NCI-H345 treated with DMSO at 0.1 percent for 48 hours (cell line): ENCODE measurements around the gene CYP2U1.
"Not testable (repeated sequence)": the region's sequence is repeated elsewhere in the genome, so short reads cannot be mapped to it uniquely, and the experiment has no call there.

Source experiments
- DNase-seq: peaks from one replicate; lab custom pipeline; 2025; ENCODE audit not compliant: unreplicated experiment; lab: John Stamatoyannopoulos, UW

The CYP2U1 gene

GRCh38 chr4:107917500-107917899, 13.8 kb upstream of the CYP2U1 start:
- DNase-seq = no peak

- DNase-seq = no peak
Measured at GRCh38 chr4:107922486-107923473, 8.6 kb upstream of the CYP2U1 start.

GRCh38 chr4:107925713-107926112, 5.6 kb upstream of the CYP2U1 start:
- DNase-seq = not testable (repeated sequence)

- not testable (repeated sequence) for DNase-seq
Measured at GRCh38 chr4:107926875-107927274, 4.5 kb upstream of the CYP2U1 start.

- no peak for DNase-seq
Measured at GRCh38 chr4:107931775-107932321, 499 bp downstream of the CYP2U1 start.

- no peak for DNase-seq
Measured at GRCh38 chr4:107935246-107935645, 3.9 kb downstream of the CYP2U1 start.

GRCh38 chr4:107937040-107937439, 5.7 kb downstream of the CYP2U1 start:
- DNase-seq = no peak

- no peak for DNase-seq
Measured at GRCh38 chr4:107939307-107939706, 8.0 kb downstream of the CYP2U1 start.

GRCh38 chr4:107945809-107946208, 14.5 kb downstream of the CYP2U1 start:
- DNase-seq = no peak

- DNase-seq = no peak
Measured at GRCh38 chr4:107950746-107951540, 19.6 kb downstream of the CYP2U1 start.

- DNase-seq = no peak
Measured at GRCh38 chr4:107951551-107951950, 20.2 kb downstream of the CYP2U1 start.

GRCh38 chr4:107956011-107956410, 24.7 kb downstream of the CYP2U1 start:
- DNase-seq = no peak

- DNase-seq = no peak
Measured at GRCh38 chr4:107966903-107967302, 35.6 kb downstream of the CYP2U1 start.

GRCh38 chr4:107967519-107967918, 36.2 kb downstream of the CYP2U1 start:
- not testable (repeated sequence) for DNase-seq

- DNase-seq = not testable (repeated sequence)
Measured at GRCh38 chr4:107967921-107968320, 36.6 kb downstream of the CYP2U1 start.

- no peak for DNase-seq
Measured at GRCh38 chr4:107970063-107970798, 38.9 kb downstream of the CYP2U1 start.

GRCh38 chr4:107972605-107973004, 41.3 kb downstream of the CYP2U1 start:
- DNase-seq = no peak

- DNase-seq = no peak
Measured at GRCh38 chr4:107974523-107974922, 43.2 kb downstream of the CYP2U1 start.

- no peak for DNase-seq
Measured at GRCh38 chr4:107977482-107977881, 46.1 kb downstream of the CYP2U1 start.

- no peak for DNase-seq
Measured at GRCh38 chr4:107977966-107978705, 46.8 kb downstream of the CYP2U1 start.
